ENCODE measurements around the gene ATP11A. TPM values are rescaled to one million over a fixed set of nuclear protein-coding genes. Genes with fewer than 3 reads are reported as not detected.

The ATP11A gene
- total RNA-seq, 2 donors from 2014 or later = 15.8 to 19.6 TPM

DNA sequence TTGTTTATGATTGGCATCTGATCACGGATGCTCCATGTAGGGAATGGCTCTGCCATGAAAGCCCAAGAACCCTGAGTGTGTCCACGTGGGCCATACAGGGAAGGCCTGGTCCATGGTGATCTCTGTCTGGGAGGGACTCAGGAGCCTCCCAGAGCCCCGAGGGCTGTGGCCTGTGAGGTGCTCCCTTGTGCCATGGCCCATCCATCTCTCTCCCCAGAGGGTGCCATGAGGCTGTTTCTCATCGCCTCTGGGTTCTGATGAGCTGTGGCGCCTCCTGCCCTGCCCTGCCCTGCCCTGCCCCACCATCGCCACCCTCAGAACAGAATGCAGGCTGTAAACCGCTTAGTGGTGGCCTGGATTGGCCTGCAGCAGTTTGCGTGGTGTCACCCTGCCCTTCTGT lies 83.1 kb downstream of the ATP11A start:
- intact Hi-C loops (cut with DNase I) = no loop called here
- Histone ChIP-seq H3K9me3 (no peaks in the 10 kb centered on the region), H3K27me3 (peaks cover 2% of the 10 kb centered on the region), H3K36me3 (no peaks in the 10 kb centered on the region), H3K27ac (no peak overlapping the region), H3K4me3 (no peak overlapping the region), H3K4me1 (peaks cover 4% of the 10 kb centered on the region), H3K9ac (ENCODE audit: low read depth in 2 of 2, low read length in 2 of 2) (no peak overlapping the region)
- TF ChIP-seq, protein P1, sequence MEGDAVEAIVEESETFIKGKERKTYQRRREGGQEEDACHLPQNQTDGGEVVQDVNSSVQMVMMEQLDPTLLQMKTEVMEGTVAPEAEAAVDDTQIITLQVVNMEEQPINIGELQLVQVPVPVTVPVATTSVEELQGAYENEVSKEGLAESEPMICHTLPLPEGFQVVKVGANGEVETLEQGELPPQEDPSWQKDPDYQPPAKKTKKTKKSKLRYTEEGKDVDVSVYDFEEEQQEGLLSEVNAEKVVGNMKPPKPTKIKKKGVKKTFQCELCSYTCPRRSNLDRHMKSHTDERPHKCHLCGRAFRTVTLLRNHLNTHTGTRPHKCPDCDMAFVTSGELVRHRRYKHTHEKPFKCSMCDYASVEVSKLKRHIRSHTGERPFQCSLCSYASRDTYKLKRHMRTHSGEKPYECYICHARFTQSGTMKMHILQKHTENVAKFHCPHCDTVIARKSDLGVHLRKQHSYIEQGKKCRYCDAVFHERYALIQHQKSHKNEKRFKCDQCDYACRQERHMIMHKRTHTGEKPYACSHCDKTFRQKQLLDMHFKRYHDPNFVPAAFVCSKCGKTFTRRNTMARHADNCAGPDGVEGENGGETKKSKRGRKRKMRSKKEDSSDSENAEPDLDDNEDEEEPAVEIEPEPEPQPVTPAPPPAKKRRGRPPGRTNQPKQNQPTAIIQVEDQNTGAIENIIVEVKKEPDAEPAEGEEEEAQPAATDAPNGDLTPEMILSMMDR (IDR thresholded peaks at IDR 0.05) = no peak
- DNase-seq = no peak

GRCh38 chr13:112773601-112774447 lies 84.0 kb downstream of the ATP11A start:
- intact Hi-C loops (cut with DNase I) = no loop called here
- Histone ChIP-seq H3K36me3 (no peaks in the 10 kb centered on the region), H3K4me1 (peaks cover 4% of the 10 kb centered on the region), H3K27ac (no peak overlapping the region), H3K9me3 (no peaks in the 10 kb centered on the region), H3K9ac (ENCODE audit: low read depth in 2 of 2, low read length in 2 of 2) (no peak overlapping the region), H3K4me3 (no peak overlapping the region), H3K27me3 (peaks cover 2% of the 10 kb centered on the region)
- no peak for DNase-seq
- TF ChIP-seq, protein P1 (IDR thresholded peaks at IDR 0.05) = no peak

DNA sequence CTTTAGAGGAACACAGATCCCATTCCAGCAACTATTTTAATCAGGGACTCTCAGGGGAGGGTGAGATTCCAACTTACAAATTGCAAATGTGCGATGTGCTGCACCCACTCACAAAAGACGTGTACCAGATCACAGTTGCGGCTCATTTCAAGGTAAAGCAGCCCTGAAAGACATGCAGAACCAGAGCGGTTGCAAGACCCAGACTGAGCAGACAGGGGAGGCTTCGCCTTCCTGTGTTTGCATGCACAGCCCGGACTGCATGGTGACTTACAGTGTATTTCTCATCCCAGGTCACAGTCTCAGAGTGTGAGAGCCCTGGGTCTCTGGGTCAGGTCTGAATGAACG lies 84.6 kb downstream of the ATP11A start:
- no peak for DNase-seq
- Histone ChIP-seq H3K4me3 (no peak overlapping the region), H3K9ac (ENCODE audit: low read depth in 2 of 2, low read length in 2 of 2) (no peak overlapping the region), H3K9me3 (no peaks in the 10 kb centered on the region), H3K36me3 (no peaks in the 10 kb centered on the region), H3K27ac (no peak overlapping the region), H3K4me1 (peaks cover 4% of the 10 kb centered on the region), H3K27me3 (peaks cover 2% of the 10 kb centered on the region)
- TF ChIP-seq, protein P1 (IDR thresholded peaks at IDR 0.05) = no peak
- intact Hi-C loops (cut with DNase I) = no loop called here

DNA sequence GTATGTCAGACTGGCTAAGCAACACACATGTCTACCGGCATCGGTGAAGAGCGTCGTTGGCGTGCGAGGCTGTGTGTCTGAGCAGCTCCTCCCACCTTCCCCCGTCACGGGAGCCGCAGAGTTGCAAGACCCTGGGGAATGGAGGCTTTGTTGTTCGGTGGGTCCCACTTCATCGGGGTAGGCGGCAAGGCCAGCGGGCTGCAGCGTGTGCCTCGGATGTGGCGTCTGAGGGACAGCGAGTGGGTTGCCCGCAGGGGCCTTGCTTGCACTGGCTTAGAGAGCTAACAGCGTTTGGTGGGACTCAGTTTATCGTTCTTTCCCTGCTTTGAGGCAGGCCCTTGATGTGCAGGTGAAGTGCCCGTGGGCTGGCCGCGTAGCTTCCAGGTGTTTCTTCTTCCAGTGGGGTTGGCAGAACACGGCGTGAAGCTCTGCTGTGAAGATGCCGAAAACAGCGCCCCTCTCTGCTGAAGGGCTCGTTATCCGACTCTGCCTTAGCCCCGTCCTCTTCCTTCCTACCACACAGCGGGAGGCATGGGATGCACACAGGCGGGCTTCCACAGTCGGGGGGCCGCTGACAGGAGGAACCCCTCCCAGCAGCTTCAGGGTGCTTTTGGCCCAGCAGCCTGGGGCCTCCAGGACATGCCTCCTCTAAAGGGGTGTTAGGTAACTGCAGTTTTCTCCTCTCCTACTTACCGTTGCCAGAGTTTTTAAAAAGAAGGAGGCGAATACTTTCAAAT lies 85.2 kb downstream of the ATP11A start:
- H3K27ac ChIP-seq = no peak overlapping the region
- no peak for DNase-seq
- peaks cover 2% of the 10 kb centered on the region for H3K27me3 ChIP-seq
- TF ChIP-seq, protein P1 (IDR thresholded peaks at IDR 0.05) = no peak
- intact Hi-C loops (cut with DNase I) = no loop called here
- H3K4me3 ChIP-seq = no peak overlapping the region
- H3K9me3 ChIP-seq = no peaks in the 10 kb centered on the region
- H3K4me1 ChIP-seq = peaks cover 4% of the 10 kb centered on the region
- no peak overlapping the region for H3K9ac ChIP-seq (ENCODE audit: low read depth in 2 of 2, low read length in 2 of 2)
- no peaks in the 10 kb centered on the region for H3K36me3 ChIP-seq

GRCh38 chr13:112775791-112776279 lies 86.0 kb downstream of the ATP11A start:
- TF ChIP-seq, protein P1 (IDR thresholded peaks at IDR 0.05) = no peak

More at GRCh38 chr13:112775791-112776279, 86.0 kb downstream of the ATP11A start:
- no peak overlapping the region for H3K9ac ChIP-seq (ENCODE audit: low read depth in 2 of 2, low read length in 2 of 2)
- peaks cover 4% of the 10 kb centered on the region for H3K4me1 ChIP-seq
- intact Hi-C loops (cut with DNase I) = no loop called here
- no peak overlapping the region for H3K4me3 ChIP-seq
- peaks cover 2% of the 10 kb centered on the region for H3K27me3 ChIP-seq
- no peak for DNase-seq
- no peak overlapping the region for H3K27ac ChIP-seq
- H3K9me3 ChIP-seq = no peaks in the 10 kb centered on the region
- no peaks in the 10 kb centered on the region for H3K36me3 ChIP-seq

Measured in colonic mucosa (tissue), 4 donors.